ENCODE measurements around the gene RASSF5.

Gene RASSF5

DNA sequence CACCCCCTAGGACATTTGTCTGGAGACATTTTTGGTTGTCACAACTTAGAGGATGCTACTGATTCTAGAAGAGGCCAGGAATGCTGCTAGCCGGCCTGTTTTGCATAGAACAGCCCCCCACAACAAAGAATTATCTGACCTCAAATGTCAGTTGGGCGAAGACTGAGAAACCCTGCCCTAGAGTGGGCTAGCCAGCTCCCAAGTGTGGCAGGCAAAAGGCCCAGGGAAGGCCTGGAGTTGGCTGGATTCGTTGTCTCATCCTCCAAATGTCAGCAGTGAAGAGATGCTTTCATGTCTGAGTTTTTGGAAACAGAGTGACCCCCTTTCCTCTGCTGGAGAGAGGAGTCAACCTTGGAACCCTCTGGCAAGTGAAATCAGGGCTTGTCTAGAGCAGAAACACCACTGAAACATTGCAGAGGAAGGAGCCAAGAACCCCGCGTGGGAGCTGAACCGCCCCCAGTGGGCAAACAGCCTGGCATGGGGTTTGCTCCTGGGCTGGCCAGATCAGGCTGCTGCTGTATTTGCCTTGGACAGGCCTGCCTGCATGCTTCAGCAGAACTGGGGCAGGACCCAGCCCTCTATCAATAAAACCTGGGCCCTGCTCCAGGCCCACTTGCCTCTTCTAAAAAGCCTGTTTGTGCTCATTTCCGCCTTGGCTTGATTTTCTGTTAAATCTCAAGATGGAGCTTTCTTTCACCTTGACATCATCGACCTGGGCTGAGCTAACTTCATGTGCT lies 32.9 kb downstream of the RASSF5 start:
- DNase-seq (ENCODE audit: low read depth): no peak
- no peak for TF ChIP-seq CTCF (conservative IDR thresholded peaks at IDR 0.05; ENCODE audit: low read depth, low read length)
- no peak overlapping the region for H3K4me3 ChIP-seq (ENCODE audit: low read depth, low read length)

- TF ChIP-seq CTCF (conservative IDR thresholded peaks at IDR 0.05; ENCODE audit: low read depth, low read length): no peak
- H3K4me3 ChIP-seq (ENCODE audit: low read depth, low read length): no peak overlapping the region
- no peak for DNase-seq (ENCODE audit: low read depth)
These were observed 34.0 kb downstream of the RASSF5 start for GRCh38 chr1:206541236-206541833.

DNA sequence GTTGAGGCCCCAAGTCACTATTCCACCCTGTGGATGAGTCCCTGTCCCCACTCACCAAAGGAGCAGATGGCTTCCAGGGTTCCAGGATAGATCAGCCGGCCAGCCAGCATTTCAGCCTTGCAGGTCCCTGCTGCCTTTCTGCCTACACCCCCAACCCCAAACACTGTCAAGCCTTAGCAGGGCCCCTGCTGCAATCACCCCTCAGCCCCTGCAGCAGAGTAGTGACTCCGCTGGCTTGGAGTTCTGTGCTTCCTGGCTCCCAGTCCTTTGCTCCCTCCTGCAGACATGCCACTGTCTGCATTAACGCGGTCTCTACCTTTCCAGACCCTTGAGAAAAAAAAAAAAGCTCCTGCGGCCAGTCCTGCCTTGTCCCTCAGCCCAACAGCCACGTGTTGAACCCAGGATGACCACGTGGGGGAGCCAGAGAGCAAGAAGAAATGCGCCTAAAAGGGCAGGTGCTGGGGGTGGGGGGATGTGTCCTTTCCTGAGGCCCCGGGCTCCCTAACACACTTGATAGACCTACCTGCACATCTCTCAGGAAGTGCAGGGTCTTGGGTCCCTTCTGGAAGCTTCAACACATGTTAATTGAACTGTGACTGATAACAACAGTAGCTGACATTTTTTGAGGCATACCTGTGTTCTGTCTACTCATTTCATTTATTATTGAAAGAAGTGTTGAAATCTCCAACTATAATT lies 37.4 kb downstream of the RASSF5 start:
- peak; percentile 87 for TF ChIP-seq CTCF (conservative IDR thresholded peaks at IDR 0.05; ENCODE audit: low read depth, low read length)
- H3K4me3 ChIP-seq (ENCODE audit: low read depth, low read length): no peak overlapping the region
- DNase-seq (ENCODE audit: low read depth): peak; percentile 50

- no peak for DNase-seq (ENCODE audit: low read depth)
- no peak for TF ChIP-seq CTCF (conservative IDR thresholded peaks at IDR 0.05; ENCODE audit: low read depth, low read length)
These were observed 38.0 kb downstream of the RASSF5 start for GRCh38 chr1:206545351-206545750.

DNA sequence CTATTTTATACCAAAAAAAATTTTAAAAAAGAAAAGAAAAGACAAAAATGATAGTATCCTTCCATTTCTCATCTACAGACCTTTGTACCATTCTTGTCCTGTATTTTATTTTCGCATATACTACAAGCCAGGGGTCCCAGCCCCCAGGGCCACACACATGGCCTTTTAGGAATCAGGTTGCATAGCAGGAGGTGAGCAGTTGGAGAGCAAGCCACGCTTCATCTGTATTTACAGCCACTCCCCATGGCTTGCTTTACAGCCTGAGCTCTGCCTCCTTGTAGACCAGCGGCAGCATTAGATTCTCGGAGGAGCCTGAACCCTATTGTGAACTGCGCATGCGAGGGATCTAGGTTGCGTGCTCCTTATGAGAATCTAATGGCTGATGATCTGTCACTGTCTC lies 39.8 kb downstream of the RASSF5 start:
- TF ChIP-seq CTCF (conservative IDR thresholded peaks at IDR 0.05; ENCODE audit: low read depth, low read length): no peak
- H3K4me3 ChIP-seq (ENCODE audit: low read depth, low read length): no peak overlapping the region
- DNase-seq (ENCODE audit: low read depth): no peak

More at GRCh38 chr1:206545351-206545750, 38.0 kb downstream of the RASSF5 start:
- no peak overlapping the region for H3K4me3 ChIP-seq (ENCODE audit: low read depth, low read length)

DNA sequence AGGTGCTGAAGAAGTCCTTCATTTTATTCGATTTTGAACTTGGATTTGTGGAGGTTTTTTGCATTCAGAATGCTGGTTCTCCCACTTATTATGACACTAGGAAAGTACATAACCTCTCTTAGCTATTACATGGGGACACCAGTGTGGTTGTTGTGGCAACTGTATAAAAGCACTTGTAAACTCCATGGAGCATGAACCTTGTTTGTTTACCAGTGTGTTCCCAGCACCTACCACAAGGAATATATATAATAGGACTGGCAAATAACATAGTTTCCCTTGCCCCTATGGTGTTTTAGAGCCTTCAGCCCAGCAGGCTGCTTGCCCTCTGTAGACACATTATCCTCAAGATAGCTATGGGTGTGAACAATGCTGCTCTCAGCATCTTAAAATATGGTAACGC lies 43.1 kb downstream of the RASSF5 start:
- no peak overlapping the region for H3K4me3 ChIP-seq (ENCODE audit: low read depth, low read length)
- no peak for DNase-seq (ENCODE audit: low read depth)
- TF ChIP-seq CTCF (conservative IDR thresholded peaks at IDR 0.05; ENCODE audit: low read depth, low read length): no peak

Measured in choroid plexus epithelial cell (primary cell).